ENCODE results near the gene PARD3B. TPM values are rescaled to one million over a fixed set of nuclear protein-coding genes. Genes with fewer than 3 reads are reported as not detected.
A peak's percentile ranks its signal among the peaks of the same experiment; 100 is the strongest.

PARD3B gene
- total and polyA plus RNA-seq, 2 experiments from 2014 or later: 3.5 to 4.4 TPM

- no peak overlapping the region for H3K27ac Mint-ChIP-seq
- no peak overlapping the region for H3K4me3 Mint-ChIP-seq
- peaks cover 4% of the 10 kb centered on the region; the same call in 2 of the 3 replicates for H3K9me3 Mint-ChIP-seq
- H3K36me3 ChIP-seq (ENCODE audit: insufficient read depth): no peaks in the 10 kb centered on the region
- peaks cover 9% of the 10 kb centered on the region; the same call in 1 of the 2 replicates for H3K9me2 ChIP-seq (ENCODE audit: insufficient read depth)
- H3K79me2 ChIP-seq (replicated peaks; ENCODE audit: insufficient read depth): no peaks in the 10 kb centered on the region
- peak overlapping the region; percentile 52; the same call in 1 of the 2 replicates for H2AFZ ChIP-seq
- no peaks in the 10 kb centered on the region for H3F3A ChIP-seq (replicated peaks; ENCODE audit: low read depth)
- peaks cover 8% of the 10 kb centered on the region; the same call in 1 of the 2 replicates for H3K4me1 ChIP-seq (ENCODE audit: insufficient read depth)
- H4K20me1 ChIP-seq (replicated peaks; ENCODE audit: insufficient read depth): no peaks in the 10 kb centered on the region
- H3K36me3 Mint-ChIP-seq (ENCODE audit: low read depth): peaks cover 6% of the 10 kb centered on the region; the same call in 2 of the 3 replicates
- peaks cover 14% of the 10 kb centered on the region for H3K4me1 Mint-ChIP-seq
- no peak overlapping the region for H3K4me2 ChIP-seq
- no peaks in the 10 kb centered on the region for H3K27me3 ChIP-seq (ENCODE audit: insufficient read depth)
- no peak for DNase-seq (ENCODE audit: low spot score)
- H3K27me3 Mint-ChIP-seq (ENCODE audit: insufficient read depth, low read depth, poor library complexity): peaks cover 5% of the 10 kb centered on the region
- ATAC-seq: peak; percentile 49
- no peak overlapping the region for H3K27ac ChIP-seq (ENCODE audit: low read depth)
- no peak for TF ChIP-seq EZH2 (IDR thresholded peaks at IDR 0.05; ENCODE audit: low read depth, unreplicated experiment)
- TF ChIP-seq ZNF331 (CRISPR knock-in tag; IDR thresholded peaks at IDR 0.05; ENCODE audit: low read depth): no peak
- TF ChIP-seq STAT1 (IDR thresholded peaks at IDR 0.05; ENCODE audit: unreplicated experiment): no peak
- no peak for TF ChIP-seq EZH2phosphoT487 (IDR thresholded peaks at IDR 0.05; ENCODE audit: unreplicated experiment)
- TF ChIP-seq CTCF (conservative IDR thresholded peaks at IDR 0.05; ENCODE audit: low read depth in 2 of 2): no peak
- TF ChIP-seq POLR2AphosphoS5 (IDR thresholded peaks at IDR 0.05; ENCODE audit: low read depth): no peak
- TF ChIP-seq ETS1 (IDR thresholded peaks at IDR 0.05): no peak
- no peak for TF ChIP-seq CREB1 (CRISPR knock-in tag; IDR thresholded peaks at IDR 0.05; ENCODE audit: low read depth)
- TF ChIP-seq ZNF462 (CRISPR knock-in tag; IDR thresholded peaks at IDR 0.05): no peak
- TF ChIP-seq ZNF114 (CRISPR knock-in tag; IDR thresholded peaks at IDR 0.05): no peak
- no peak for TF ChIP-seq REST (IDR thresholded peaks at IDR 0.05; ENCODE audit: unreplicated experiment)
- no peak for TF ChIP-seq JUNB (IDR thresholded peaks at IDR 0.05; ENCODE audit: unreplicated experiment)
- TF ChIP-seq NANOG (IDR thresholded peaks at IDR 0.05; ENCODE audit: borderline replicate concordance): no peak
- no peak overlapping the region for H3K4me3 ChIP-seq
Measured at GRCh38 chr2:205629091-205629776, 1084.0 kb downstream of the PARD3B start.
